ENCODE measurements around the gene FADS1. TPM values are rescaled to one million over a fixed set of nuclear protein-coding genes. Genes with fewer than 3 reads are reported as not detected.
A peak's percentile ranks its signal among the peaks of the same experiment; 100 is the strongest.

FADS1 gene
- total and polyA plus RNA-seq, 2 of the 13 experiments (the other 11 are each of a cell fraction or from before 2014, with no cell fraction given), result 91.8 to 108 TPM

DNA sequence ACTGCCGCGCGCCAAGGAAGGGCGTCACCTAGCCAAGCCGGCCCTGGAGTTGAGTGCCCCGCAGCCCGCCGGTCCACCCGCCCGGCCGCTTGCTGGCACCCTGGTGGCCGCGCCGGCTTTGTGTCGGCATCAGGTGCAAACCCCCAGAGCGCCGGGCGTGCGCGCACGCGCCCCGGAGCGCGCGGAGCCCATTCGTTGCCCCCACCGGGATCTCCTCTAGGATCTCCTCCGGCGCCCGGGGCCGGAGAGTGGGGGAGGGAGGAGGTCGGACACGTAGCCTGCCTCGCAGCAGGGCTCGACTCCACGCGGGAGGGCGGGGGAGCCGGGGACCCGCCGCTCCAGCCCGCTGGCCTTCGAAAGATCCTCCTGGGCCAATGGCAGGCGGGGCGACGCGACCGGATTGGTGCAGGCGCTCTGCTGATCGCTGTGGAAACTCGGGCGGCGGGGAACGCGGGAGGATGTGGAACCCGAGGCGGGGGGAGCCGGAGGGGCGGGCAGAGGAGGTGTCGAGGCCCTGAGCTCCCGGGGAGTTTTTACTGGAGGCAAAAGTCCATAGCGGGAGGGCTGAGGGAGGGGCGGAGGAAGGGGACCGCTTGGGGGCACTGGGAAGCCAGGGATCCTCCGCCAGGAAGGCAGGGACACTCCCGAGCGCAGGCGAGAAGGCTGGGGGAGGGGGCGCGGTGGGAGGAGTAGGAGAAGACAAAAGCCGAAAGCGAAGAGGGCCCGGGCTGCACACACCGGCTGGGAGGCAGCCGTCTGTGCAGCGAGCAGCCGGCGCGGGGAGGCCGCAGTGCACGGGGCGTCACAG lies 11.0 kb upstream of the FADS1 start, which contains the start of gene FADS2 (continued):
- 0 out of 2 replicates have a peak, but pooled peaks have one; percentile 17 for TF ChIP-seq POGK (CRISPR knock-in tag; conservative IDR thresholded peaks at IDR 0.05)
- 0 out of 2 replicates have a peak, but pooled peaks have one; percentile 17 for TF ChIP-seq ZBTB10 (CRISPR knock-in tag; IDR thresholded peaks at IDR 0.05; ENCODE audit: borderline replicate concordance)
- TF ChIP-seq ZNF749 (CRISPR knock-in tag; IDR thresholded peaks at IDR 0.05; ENCODE audit: borderline replicate concordance), result 0 out of 2 replicates have a peak, but pooled peaks have one; percentile 13
- no peak for TF ChIP-seq E2F2 (CRISPR knock-in tag; IDR thresholded peaks at IDR 0.05; ENCODE audit: borderline replicate concordance)
- peak; percentile 14 for TF ChIP-seq ZNF776 (CRISPR knock-in tag; IDR thresholded peaks at IDR 0.05)
- TF ChIP-seq DR1 (CRISPR knock-in tag; IDR thresholded peaks at IDR 0.05), result peak; percentile 44; the same call in 1 of the 2 replicates
- TF ChIP-seq, protein P1, sequence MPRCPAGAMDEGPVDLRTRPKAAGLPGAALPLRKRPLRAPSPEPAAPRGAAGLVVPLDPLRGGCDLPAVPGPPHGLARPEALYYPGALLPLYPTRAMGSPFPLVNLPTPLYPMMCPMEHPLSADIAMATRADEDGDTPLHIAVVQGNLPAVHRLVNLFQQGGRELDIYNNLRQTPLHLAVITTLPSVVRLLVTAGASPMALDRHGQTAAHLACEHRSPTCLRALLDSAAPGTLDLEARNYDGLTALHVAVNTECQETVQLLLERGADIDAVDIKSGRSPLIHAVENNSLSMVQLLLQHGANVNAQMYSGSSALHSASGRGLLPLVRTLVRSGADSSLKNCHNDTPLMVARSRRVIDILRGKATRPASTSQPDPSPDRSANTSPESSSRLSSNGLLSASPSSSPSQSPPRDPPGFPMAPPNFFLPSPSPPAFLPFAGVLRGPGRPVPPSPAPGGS (CRISPR knock-in tag; IDR thresholded peaks at IDR 0.05), result peak; percentile 67; the same call in 1 of the 2 replicates
- 0 out of 2 replicates have a peak, but pooled peaks have one; percentile 10 for TF ChIP-seq ISL2 (CRISPR knock-in tag; IDR thresholded peaks at IDR 0.05)
- 0 out of 2 replicates have a peak, but pooled peaks have one; percentile 2 for TF ChIP-seq HDAC2 (CRISPR knock-in tag; IDR thresholded peaks at IDR 0.05)
- no peak for TF ChIP-seq SRSF1 (optimal IDR thresholded peaks at IDR 0.05; ENCODE audit: low read depth, low read length)
- TF ChIP-seq, protein P2, sequence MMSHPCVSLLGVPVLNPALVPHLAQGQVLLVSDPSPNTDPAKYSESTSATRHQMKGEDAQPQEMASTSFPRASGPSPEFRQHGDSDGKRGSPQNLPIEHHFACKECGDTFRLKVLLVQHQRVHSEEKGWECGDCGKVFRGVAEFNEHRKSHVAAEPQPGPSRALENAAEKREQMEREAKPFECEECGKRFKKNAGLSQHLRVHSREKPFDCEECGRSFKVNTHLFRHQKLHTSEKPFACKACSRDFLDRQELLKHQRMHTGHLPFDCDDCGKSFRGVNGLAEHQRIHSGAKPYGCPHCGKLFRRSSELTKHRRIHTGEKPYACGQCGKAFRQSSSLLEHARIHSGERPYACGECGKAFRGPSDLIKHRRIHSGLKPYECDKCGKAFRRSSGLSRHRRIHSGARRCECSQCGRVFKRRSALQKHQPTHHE (CRISPR knock-in tag; IDR thresholded peaks at IDR 0.05; ENCODE audit: borderline replicate concordance), result peak; percentile 26
- no peak for TF ChIP-seq ZNF619 (CRISPR knock-in tag; IDR thresholded peaks at IDR 0.05)
- peak; percentile 77 for TF ChIP-seq RBFOX2 (IDR thresholded peaks at IDR 0.05; ENCODE audit: low read depth, low read length)
- peak; percentile 26; the same call in 1 of the 2 replicates for TF ChIP-seq ZNF777 (CRISPR knock-in tag; IDR thresholded peaks at IDR 0.05)
- TF ChIP-seq GABPB1 (CRISPR knock-in tag; IDR thresholded peaks at IDR 0.05), result peak; percentile 53
- no peak for TF ChIP-seq CEBPB (IDR thresholded peaks at IDR 0.05; ENCODE audit: borderline replicate concordance, low read depth, low read length)
- TF ChIP-seq ZNF629 (CRISPR knock-in tag; conservative IDR thresholded peaks at IDR 0.05), result no peak
- TF ChIP-seq HOXA9 (CRISPR knock-in tag; IDR thresholded peaks at IDR 0.05; ENCODE audit: borderline replicate concordance), result peak; percentile 18; the same call in 1 of the 2 replicates
- peak; percentile 23; the same call in 1 of the 3 replicates for TF ChIP-seq MXI1 (IDR thresholded peaks at IDR 0.05; ENCODE audit: borderline replicate concordance, low read depth, low read length)
- 0 out of 2 replicates have a peak, but pooled peaks have one; percentile 11 for TF ChIP-seq FOXJ3 (CRISPR knock-in tag; IDR thresholded peaks at IDR 0.05; ENCODE audit: borderline replicate concordance)

All from HepG2 (cell line).